HG03432 (cell line): ENCODE measurements around the gene TMED7.
"Not testable (repeated sequence)": the region's sequence is repeated elsewhere in the genome, so short reads cannot be mapped to it uniquely, and the experiment has no call there.

Experiments
- ATAC-seq: cut with Tn5 transposase; IDR thresholded peaks from one replicate; pipeline ENCODE4 v1.9.1; 2021; ENCODE audit warnings: mild to moderate bottlenecking, moderate library complexity; ENCODE audit not compliant: unreplicated experiment

TMED7 gene

DNA sequence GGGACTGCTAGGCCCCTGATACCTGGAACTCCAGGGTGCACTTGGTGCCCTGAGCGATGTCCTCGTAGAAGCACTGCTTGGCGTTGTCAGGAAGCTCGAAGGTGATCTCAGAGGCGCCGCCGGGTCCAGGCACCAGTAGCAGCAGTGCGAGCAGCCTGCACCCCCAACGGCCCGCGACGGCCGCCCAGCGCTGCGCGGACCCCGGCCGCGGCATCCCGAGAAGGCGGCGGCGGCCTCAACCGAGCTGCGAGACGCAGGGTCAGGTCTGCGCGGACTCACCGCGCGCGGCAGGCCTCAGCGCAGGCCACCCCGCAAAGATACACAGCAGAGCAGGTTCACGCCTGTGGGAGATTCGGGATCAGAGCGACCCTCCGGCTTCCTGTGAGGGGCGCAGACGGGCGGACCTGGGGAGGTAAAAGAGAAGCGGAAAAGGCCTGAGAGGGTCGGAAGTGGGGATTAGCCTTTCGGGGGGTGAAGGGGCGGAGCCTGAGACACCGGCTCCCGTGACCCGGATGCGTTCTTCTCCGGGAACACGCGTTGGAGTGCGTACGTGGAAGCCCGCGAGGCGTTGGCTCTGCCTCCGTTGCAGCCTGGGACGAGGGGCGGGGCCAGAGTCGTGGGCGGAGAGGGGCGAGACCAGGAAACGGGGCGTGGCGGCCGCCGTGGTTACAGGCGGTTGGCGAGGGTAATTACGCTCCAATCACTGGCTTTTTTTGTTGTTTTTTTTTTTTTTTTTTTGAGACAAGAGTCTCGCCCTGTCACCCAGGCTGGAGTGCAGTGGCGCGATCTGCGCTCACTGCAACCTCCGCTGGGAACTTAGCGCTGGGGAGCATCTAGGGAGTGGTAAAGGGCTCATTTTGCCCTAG, at the start of gene TMED7:
Gene TMED7 (minus strand): TSS at position 458 of the 866 bp plus-strand sequence. CDS start 244 bp downstream, at position 214.
- ATAC-seq = peak; percentile 92

DNA sequence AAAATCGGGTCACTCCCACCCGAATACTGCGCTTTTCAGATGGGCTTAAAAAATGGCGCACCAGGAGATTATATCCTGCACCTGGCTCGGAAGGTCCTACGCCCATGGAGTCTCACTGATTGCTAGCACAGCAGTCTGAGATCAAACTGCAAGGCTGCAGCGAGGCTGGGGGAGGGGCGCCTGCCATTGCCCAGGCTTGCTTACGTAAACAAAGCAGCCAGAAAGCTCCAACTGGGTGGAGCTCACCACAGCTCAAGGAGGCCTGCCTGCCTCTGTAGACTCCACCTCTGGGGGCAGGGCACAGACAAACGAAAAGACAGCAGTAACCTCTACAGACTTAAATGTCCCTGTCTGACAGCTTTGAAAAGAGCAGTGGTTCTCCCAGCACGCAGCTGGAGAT, 48.9 kb upstream of the TMED7 start:
- ATAC-seq = not testable (repeated sequence)

DNA sequence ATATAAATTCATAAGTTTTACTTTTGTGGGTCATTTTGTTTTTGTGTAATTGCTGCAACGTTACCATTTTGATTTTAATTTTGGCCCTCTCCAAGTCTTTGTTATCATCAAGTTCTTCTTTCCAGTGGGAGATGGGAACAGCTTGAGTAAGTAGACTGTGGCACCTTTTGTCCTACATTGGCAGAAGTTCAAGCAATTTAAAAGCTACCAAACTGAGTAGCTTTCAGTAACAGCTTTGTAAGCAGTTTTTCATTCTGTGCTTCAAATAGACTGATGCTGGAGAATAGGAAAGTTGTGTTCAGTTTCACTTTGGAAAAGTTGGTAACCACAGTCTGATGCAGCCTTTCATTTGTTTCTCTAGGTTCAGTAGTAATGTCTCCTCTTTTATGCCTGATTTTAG, 47.8 kb upstream of the TMED7 start:
- ATAC-seq = no peak

DNA sequence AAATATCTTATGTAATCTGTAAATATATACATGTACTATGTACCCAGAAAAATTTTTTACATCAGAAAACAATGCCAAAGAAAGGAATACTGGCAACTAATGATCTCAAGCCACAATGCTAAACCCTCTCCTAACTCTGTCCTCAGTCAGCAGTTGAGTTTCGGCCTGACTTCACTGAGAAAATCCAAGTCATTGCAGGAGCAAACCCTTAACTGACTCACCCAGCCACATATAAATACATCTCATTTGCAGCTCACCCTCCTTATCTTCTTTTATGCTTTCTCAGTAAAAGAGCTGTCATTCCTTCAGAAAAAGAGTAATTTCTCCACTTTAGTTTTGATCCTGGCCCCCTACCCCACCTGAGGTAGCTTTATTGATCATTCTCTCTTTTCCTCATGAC, 46.1 kb upstream of the TMED7 start:
- no peak for ATAC-seq

DNA sequence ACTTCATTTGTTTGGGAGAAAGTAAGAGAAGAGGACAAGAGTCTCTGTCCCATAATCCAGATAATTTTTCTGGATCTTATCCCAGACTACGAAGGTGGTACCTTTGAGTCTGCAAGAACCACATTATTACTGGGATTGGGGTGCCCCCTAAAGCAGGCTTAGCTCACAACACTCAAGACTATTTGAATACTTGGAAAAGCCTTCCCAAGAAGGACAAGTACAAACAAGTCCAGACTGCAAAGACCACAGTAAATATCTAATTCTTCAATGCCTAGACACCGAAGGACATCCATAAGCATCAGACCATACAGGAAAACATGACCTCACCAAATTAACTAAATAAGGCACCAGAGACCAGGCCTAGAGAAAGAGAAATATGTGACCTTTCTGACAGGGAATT, 40.2 kb upstream of the TMED7 start:
- ATAC-seq = no peak

DNA sequence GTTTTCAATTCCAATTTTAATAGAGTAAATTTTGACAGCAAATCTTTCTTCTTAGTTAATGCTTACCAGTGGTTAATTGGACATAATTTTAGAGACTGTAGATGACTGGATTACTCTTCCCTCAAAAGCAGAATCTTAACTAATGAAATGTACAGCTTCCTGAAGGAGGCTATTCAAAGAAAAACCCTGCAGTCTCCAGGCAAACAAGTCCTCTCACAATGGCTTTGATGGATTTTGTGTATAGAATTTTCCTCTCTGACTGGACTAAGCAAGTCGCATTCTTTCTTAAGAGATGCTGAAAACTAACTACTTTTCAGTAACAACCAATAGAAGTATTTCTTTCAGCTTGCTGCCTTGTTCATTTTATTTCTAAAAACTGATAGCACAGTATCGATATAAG, 35.7 kb upstream of the TMED7 start:
- no peak for ATAC-seq

DNA sequence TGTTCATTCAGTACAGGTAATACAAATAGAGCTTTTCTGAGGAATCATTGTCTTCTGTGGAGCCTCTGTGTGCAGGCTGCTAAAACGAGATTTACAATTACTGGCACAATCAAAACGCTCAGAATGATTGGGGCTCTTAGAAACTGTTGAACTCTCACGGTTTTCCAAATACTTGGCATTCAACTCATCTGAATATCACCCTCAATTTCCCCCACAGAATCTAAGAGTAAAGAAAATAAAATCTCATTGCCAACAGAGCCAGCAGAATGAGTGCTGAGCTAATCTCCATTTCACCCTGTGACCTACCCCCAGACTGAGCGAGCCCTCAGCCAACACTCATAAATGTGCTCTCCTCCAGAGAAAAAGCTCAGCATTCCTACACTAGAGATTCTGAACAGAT, 35.3 kb upstream of the TMED7 start:
- no peak for ATAC-seq

DNA sequence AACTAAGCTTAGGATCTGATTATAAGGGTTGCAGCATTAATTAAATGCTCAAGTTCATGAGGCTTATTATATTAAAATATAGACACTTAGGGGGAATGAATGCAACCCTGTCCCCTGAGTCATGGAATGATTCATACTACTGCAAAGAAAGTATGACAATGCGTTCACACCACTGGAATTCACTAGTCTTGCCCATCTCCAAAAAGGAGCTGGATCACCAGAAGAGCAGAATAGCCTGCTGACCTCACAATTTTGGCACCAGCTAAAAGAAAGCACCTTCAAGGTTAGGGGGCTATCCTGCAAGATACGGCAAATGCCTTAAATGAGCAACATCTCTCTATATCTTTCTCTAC, 32.0 kb upstream of the TMED7 start:
- no peak for ATAC-seq

DNA sequence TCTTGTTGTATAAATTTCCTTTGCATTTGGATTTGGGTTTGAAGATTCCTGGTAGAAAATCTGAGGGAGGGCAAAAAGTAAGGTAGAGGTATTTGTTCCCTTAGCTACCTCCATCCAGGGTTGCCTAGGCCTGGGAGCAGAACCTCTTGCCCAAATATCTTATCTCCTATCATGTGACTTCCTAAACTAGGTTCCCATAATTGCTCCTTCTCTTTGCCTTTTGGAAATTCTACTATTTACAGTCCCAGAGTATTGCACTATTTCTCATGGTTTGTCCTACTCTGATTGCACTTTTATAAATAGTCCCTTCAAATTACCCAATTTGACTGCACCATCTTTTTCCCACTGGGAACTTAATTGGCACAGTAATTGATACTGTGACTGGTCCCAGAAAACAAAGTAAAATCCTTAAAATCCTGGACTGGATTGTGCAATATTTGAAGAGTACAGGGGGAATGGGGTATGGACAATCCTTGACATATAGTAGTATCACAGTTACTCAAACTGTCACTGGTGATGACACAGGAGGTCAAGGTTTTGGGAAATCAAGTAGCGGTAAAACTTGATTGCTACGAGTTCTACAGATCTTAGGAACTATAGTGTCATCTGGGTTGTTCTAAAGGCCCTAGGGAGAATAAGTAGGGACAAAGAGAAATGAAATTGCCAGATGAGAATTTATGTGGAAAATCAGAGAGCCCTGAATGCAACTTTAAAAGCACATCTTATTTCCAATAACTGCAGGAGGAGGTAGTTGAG, 31.5 kb upstream of the TMED7 start:
- ATAC-seq = no peak

DNA sequence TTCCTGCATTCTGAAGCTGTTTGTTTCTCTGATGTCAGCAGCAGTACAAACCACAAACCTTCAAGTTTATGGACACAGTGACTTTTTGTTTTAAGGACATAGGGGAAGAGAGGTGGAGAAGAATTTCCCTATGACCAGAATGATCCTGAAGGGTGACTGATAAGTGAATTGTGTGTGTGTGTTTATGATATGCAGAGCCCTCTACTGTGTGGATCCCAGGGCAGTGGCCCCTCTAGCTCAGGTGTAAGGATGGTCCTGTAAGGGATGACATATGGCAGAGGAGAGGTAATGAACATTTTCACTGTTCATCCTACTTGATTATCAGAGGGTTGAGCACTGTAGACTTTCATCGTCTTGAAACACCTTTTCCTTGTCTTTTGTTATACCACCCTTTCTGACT, 30.6 kb upstream of the TMED7 start:
- no peak for ATAC-seq

DNA sequence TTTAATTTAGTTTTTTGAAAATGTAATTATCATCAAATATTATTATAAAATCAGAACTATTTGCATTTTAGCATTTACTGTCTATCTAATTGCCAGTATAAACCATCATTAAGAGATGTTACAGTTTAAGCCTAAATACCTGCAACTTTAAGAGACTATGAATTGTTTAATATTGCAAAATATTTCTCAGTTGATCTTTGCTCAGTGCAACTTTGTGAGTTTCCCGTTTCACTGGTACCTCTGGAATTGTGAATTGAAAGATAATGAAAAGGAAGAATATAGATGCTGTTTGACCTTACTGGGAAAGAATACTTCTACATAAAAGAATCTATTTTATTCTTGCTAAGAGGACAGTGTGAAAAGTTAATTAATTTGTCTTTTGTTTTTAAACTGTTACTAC, 30.2 kb upstream of the TMED7 start:
- ATAC-seq = no peak

DNA sequence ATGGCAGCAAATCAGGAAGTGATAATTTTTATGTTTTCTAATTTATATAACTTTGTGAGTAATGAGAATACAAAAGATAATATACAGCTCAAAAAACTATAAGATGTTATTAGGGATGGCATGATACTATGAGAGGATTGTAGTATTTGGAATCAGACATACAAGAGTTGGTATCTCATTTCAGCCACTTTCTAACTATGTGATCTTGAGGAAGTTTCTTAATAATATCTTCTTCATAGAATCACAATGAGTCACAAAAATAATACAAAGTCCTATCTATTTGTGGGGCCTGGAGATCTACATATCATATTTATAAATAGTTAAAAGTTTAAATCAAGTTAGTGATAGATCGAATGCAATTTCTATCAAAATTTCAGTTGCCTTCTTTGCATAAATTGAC, 23.7 kb upstream of the TMED7 start:
- ATAC-seq = no peak

DNA sequence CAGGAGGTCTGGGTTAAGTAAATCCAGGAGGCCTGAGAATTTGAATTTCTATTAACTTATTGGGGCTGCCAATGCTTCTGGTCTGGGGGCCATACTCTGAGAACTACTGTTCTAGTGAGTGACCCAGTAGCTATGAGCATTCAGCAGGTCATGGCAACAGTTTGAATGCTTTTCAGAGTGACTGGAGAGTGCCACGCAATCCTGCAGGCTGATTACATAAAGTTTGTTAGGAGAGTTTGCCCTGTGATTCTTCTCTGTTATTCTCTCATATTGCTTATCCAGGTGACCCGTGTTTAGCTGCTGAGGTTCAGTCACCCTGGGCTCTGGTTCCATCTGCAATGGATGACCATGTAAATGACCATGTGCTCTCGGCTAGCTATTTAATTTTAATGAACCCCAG, 22.2 kb upstream of the TMED7 start:
- ATAC-seq = no peak

DNA sequence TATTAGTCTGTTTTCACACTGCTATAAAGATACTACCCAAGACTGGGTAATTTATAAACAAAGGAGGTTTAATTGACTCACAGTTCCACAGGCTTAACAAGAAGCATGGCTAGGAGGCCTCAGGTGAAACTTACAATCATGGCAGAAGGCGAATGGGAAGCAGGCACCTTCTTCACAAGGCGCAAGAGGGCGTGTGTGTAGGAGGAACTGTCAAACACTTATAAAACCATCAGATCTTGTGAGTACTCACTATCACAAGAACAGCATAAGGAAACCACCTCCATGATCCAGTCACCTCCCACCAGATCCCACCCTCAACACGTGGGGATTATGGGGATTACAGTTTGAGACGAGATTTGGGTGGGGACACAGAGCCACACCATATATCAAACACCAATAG, 19.6 kb upstream of the TMED7 start:
- not testable (repeated sequence) for ATAC-seq

DNA sequence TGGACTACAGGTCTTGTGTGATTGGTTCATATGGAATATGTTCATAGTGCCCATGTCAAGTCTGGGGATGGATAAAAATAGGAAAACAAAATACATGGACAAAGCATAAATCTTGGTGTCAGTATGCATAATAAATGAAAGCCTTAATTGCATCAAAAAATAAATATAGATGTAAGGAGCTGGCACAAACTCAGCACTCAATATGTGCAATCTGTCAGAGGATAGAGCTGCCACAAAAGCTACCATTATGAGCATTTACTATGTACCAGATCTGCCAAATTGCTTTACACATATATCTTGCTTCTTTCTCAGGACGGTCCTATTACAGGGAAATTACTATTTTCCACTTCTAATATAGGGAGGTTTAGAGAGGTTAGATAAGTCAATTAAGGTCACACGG, 18.2 kb upstream of the TMED7 start:
- ATAC-seq = no peak

DNA sequence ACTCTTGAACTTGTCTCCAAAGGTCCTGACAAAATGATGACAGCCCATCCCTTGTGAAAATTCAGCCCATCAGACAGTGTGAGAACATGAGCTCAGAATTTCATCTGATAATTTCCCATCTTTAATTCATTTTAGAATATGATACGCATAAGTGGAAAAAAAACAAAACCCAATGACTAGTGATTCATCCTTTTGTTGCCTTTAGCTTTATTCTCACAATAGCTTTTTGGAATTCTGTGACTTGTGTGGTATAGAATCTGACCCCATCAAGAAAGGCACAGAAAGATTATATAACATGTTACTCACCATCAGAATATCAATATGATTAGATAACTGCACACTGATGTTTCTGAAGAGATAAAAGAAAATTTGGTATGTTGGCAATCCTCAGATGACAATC, 16.1 kb upstream of the TMED7 start:
- ATAC-seq = no peak

DNA sequence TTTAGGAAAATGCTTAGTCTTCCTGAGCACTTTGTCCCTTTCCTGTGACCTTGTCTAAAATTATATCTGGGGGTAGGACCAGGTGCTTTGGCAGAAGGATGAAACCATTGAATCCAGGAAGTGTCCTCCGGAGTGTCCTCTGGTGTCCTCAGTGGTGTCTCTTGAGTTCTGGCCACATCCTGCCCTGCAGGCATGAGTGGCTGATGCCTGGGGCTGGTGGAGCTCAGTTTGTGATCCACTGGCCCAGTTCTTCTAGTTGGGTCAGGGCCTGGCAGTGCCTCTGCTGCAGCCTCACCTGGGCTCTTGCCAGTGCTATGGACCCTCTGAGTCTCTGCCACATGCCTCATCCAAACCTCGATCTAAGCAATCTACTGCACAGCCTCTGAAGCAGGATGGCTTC, 14.4 kb upstream of the TMED7 start:
- ATAC-seq = no peak

DNA sequence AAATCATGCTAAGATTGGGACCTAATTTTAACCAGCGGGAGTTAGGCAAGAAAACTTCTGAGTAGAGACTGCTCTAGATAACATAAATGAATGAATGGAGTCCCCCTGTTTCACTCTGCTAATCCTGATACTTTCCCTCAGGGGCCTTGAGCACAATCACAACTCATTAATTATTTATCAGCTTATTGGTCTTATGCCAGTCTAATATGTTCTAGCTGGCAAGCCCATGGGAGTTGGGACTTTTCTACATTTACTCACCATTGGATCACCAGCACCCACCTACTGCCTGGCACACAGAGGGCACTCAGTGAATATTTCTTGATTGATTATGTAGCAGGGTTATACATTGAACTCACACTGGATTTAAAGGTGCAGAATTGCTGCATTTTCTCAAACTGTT, 13.5 kb upstream of the TMED7 start:
- no peak for ATAC-seq

DNA sequence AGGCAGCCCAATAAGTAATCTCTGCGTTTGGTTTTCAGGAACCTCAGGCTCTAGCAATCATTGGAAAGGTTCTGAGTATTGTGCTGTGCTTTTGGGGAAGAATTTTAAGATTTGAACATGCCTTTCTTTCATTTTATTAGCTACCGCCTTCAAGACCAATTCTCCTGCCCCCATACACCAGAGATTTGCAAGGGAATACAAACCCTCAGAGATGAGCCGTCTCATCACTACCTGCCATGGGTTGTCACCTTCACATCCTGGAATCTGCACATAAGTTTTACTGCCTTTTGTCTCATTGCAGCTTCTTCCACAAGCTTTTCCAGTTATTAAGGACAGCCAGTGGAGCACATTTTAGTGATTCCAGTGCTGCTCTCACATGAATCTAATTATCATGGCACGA, 11.7 kb upstream of the TMED7 start:
- ATAC-seq = no peak

DNA sequence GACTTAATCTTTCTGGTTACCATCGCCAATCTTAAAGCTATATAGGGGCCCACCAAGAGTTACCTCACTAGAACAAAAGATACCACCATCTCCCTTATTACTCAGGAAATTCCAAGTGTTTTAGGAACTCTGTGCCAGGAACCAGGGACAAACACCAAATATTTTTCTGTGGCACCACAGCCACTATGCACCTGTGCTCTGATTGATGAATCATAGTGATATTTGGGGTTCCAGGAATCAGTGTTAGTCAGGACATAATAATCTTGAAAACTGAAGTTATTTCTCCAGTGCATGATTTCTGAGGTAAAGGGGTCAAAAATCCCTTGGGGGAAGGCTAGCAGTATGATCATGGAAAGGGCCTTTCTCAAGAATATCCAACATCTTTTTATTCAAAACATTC, 10.2 kb upstream of the TMED7 start:
- no peak for ATAC-seq

DNA sequence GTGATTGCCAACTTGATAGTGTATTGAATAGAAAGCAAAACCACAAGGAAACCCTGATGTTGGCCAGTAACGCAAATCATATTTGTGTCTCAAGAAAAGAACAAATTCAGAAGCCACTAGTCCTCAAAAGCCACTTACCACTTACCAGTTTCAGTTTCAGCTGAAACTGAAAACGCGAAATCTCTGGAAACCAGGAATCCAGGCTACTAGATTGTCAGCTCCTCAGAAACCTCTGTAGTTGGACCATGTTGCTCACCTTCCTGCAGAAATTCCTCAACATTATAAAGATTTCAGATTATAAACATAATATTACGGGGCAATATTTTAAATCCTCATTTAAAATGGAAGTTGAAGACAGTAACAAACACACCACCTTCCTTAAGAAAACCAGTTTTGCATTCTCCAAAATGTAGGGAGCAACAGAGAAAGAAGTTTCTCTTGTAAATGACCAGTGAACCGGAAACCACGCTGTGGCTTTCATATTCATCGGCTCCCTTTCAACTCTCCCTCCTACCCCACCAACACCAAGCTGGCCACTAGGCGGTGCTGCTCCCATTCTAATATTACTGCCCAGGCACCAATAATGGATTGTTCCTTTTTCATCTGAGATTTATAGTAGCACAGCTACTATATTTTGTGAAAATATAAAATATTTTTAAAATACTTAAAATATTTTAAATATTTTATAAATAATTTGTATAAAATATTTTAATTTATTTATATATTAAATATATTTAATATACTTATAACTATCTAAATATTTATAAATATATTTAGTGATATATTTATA, 8.7 kb upstream of the TMED7 start:
- peak; percentile 66 for ATAC-seq

DNA sequence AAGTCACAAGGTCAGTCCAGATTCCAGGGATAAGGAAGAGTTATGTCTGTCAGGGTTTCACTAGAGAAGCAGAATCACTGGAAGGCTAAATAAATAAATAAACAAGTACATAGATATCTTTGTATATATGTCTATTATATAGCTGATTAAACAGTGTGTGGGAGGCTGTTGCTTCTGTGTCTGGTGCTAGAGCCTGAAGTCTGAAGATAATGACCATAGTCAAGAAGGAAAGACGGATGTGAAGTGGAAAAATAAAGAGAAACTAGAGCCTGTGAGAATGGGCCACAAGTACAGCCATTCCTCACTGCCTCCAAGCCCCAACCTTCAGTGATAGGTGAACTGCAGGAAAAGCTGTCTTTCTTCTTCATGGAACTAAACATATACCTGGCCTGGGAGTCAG, 4.1 kb upstream of the TMED7 start:
- no peak for ATAC-seq
